GM12801 (cell line): Measurements from ENCODE around the gene IFIT1B.

Experiments used
- CTCF ChIP-seq: IDR thresholded peaks from one replicate; pipeline ENCODE4 v1.5.1; 2011; ENCODE audit warnings: control low read depth; ENCODE audit not compliant: insufficient read length; ENCODE audit errors: extremely low read depth

Gene IFIT1B

GRCh38 chr10:89377705-89378637 lies at the start of gene IFIT1B:
Gene IFIT1B (plus strand): TSS chr10:89378056. CDS start chr10:89378136, 80 bp downstream.
- TF ChIP-seq CTCF: no peak

- no peak for TF ChIP-seq CTCF
Observed at GRCh38 chr10:89329151-89329550, 48.7 kb upstream of the IFIT1B start.

- TF ChIP-seq CTCF: no peak
Observed at GRCh38 chr10:89330537-89331212, 47.2 kb upstream of the IFIT1B start.

- no peak for TF ChIP-seq CTCF
Observed at GRCh38 chr10:89332123-89332633, 45.7 kb upstream of the IFIT1B start.

GRCh38 chr10:89335226-89335625 lies 42.6 kb upstream of the IFIT1B start:
- no peak for TF ChIP-seq CTCF

GRCh38 chr10:89336241-89336640 lies 41.6 kb upstream of the IFIT1B start:
- TF ChIP-seq CTCF: no peak

GRCh38 chr10:89337484-89337883 lies 40.4 kb upstream of the IFIT1B start:
- no peak for TF ChIP-seq CTCF
